Aorta (tissue), 5 donors: ENCODE data around the gene INTS12. TPM values are rescaled to one million over a fixed set of nuclear protein-coding genes. Genes with fewer than 3 reads are reported as not detected.
A peak's percentile ranks its signal among the peaks of the same experiment; 100 is the strongest.

Experiments
- ATAC-seq: fragments of 200-7000 bp; cut with Tn5 transposase; one replicate; pipeline ENCODE4 v1.9.1; 2022; ENCODE audit warnings: moderate library complexity; ENCODE audit not compliant: low FRiP score
- DNase-seq, 2 donors: peaks; one replicate each; pipeline ENCODE4 v3.0.0-alpha.2; 2020
- H3K27ac ChIP-seq, 2 donors: one replicate each; pipeline ENCODE4 v1.5.1; 2013; ENCODE audit warnings: low read length in 2 of 2, mild to moderate bottlenecking in 2 of 2, moderate library complexity in 2 of 2, control low read depth in 1 of 2, inconsistent platforms in 1 of 2, low read depth in 1 of 2
- H3K27me3 ChIP-seq, 2 donors: one replicate each; pipeline ENCODE4 v1.6.1; 2013; ENCODE audit warnings: control low read depth in 1 of 2, low read length in 1 of 2, mild to moderate bottlenecking in 1 of 2, moderate library complexity in 1 of 2; ENCODE audit not compliant: insufficient read depth in 2 of 2, control insufficient read depth in 1 of 2
- H3K36me3 ChIP-seq, 2 donors: one replicate each; pipeline ENCODE4 v1.6.1; 2013; ENCODE audit warnings: control low read depth in 1 of 2, low read length in 1 of 2, mild to moderate bottlenecking in 1 of 2; ENCODE audit not compliant: insufficient read depth in 2 of 2, control insufficient read depth in 1 of 2
- H3K4me1 ChIP-seq, 2 donors: one replicate each; pipeline ENCODE4 v1.6.1; 2013; ENCODE audit warnings: low read length in 2 of 2, control low read depth in 1 of 2, mild to moderate bottlenecking in 1 of 2, moderate library complexity in 1 of 2; ENCODE audit not compliant: insufficient read depth in 2 of 2, control insufficient read depth in 1 of 2
- H3K4me3 ChIP-seq, 2 donors: one replicate each; pipeline ENCODE4 v1.5.1; 2013; ENCODE audit warnings: low read length in 2 of 2, control low read depth in 1 of 2, mild to moderate bottlenecking in 1 of 2
- H3K9me3 ChIP-seq: one replicate; pipeline ENCODE4 v1.6.1; 2013; ENCODE audit warnings: mild to moderate bottlenecking, low read length; ENCODE audit not compliant: control insufficient read depth
- WGBS, 2 donors: extraction: QIAGEN DNeasy Blood & Tissue Kit; methylation state at CpG; one replicate each; pipeline ENCODE4 v1.1.7; 2013; 5-methylcytosine and 5-hydroxymethylcytosine counted together
- intact Hi-C, 2 donors: fragments of 100-400 bp; cut with DNase I; formaldehyde crosslinking; loops; one replicate each; pipeline versions ENCODE4 v1.14.2 to v1.15.0; 2022
- polyA plus RNA-seq, 2 donors: library from polyadenylated mRNA; stranded (reverse); fragments of 200-250 nt; gene quantifications; one replicate each; pipeline ENCODE4 v1.2.3, GENCODE V29; 2013
- total RNA-seq, 2 donors: library from RNA; stranded (reverse); fragmentation: NEBNext Ultra II Directional; extraction: Animal tissue kit (Norgen Biotek cat#: 25700); gene quantifications; one replicate each; pipeline ENCODE4 v1.2.1, GENCODE V29; 2021
- donor health status: healthy with polysubstance abuse.
- donor health status: Bipolar disorder and iron deficiency.
- donor health status: DM: no; HTN: no; CAD: no.
- donor health status: DM: no; HTN: no; CAD: no.
- donor health status: DM: yes; HTN: yes; CAD: no.

Gene INTS12
- total and polyA plus RNA-seq, 4 donors, result 12.4 to 21.4 (median 20.1) TPM

DNA sequence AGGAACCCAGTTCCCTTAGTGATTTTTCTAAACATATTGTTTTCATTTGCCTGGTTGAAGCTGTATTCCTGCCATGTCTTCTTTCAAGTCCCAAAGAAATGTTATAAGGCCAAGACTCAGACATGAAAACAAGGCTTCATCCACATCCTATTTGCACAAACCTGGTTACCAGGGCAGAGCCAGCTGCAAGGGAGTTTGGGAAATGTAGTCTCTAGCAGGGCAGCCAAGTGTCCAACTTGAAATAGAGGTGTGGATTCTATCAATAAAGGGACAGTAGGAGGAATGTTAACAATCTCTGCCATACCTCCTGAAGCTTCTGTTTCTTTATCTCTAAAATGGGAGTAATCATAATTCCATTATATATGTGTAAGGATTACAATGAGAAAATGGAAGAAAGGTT lies 56.6 kb downstream of the INTS12 start:
- H3K4me1 ChIP-seq, result no peaks in the 10 kb centered on the region
- ATAC-seq, result no peak
- no peaks in the 10 kb centered on the region for H3K27me3 ChIP-seq
- intact Hi-C loops, result no loop called here
- H3K36me3 ChIP-seq, result no peaks in the 10 kb centered on the region
- no peak for DNase-seq
- no peaks in the 10 kb centered on the region for H3K9me3 ChIP-seq
- no peak overlapping the region for H3K4me3 ChIP-seq
- no peak overlapping the region for H3K27ac ChIP-seq

DNA sequence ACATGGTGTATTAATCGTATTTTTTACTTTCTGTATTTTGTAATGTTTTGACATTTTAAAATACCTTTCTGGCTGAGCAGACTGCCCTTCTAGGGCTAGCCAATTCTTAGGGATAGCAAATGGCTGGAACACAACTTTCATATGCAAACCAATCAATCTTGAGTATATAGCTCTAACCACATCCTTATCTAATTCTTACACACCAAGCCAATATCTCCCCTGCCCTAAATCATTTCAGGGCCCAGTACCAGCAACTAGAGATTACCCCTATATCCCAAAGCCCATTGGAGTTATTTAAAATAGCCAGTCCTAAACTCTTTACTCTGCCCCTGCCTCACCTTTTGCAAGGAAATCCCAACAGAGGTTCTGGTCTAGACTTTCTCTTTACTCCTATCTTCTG lies 58.3 kb downstream of the INTS12 start:
- WGBS, 2 donors, result 66 to 68% methylated on average over 1 of the region's 1 CpG
- DNase-seq (no peak), ATAC-seq (no peak)
- no peaks in the 10 kb centered on the region for H3K4me1 ChIP-seq
- H3K9me3 ChIP-seq, result no peaks in the 10 kb centered on the region
- intact Hi-C loops, result no loop called here
- H3K27me3 ChIP-seq, result no peaks in the 10 kb centered on the region
- H3K4me3 ChIP-seq, result no peak overlapping the region
- no peaks in the 10 kb centered on the region for H3K36me3 ChIP-seq
- H3K27ac ChIP-seq, result no peak overlapping the region

DNA sequence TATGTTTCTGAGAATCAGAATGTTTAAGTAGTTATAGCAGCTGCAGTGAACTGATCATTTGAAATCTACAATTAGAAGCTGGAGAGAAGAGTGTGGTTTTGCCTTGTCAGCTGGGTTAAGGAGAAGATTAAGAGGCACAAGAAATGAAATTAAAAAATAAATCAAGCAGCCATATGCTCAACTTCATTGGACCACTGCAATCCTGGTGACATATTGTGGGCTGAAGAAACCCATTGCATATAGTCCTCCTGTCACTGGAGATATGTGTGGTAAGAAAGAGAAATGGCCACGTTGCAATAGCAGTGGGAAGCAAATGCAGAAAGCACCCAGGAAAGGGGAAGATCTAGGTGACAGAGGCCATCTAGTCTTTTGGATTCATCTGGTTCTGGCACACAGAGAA lies 63.0 kb downstream of the INTS12 start:
- ATAC-seq, result no peak
- H3K4me3 ChIP-seq, result no peak overlapping the region
- intact Hi-C loops, result no loop called here
- no peak overlapping the region for H3K27ac ChIP-seq
- no peaks in the 10 kb centered on the region for H3K27me3 ChIP-seq
- H3K36me3 ChIP-seq, result no peaks in the 10 kb centered on the region
- no peaks in the 10 kb centered on the region for H3K9me3 ChIP-seq
- no peak for DNase-seq
- 34 to 41% methylated on average over 1 of the region's 1 CpG for WGBS, 2 donors
- H3K4me1 ChIP-seq, result no peaks in the 10 kb centered on the region

DNA sequence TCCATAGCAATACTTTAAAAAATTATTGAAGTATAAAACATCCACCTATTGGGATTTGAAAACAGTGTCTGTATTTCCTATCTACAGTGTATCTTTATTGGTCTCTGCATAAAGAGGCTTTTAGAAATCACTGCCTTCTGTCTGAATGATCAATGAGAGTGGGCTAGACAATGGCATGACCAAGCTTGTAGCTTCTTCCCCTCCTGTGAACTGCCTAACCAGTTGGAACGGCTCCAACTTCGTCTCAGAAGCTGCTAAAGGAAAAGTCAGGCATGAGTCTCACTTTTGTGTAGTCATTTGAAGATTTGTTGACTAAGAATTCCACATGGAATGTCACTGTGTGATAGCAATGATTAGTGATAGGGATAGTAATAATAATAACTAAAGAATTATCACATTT lies 64.2 kb downstream of the INTS12 start:
- Histone ChIP-seq H3K4me3 (no peak overlapping the region), H3K27me3 (no peaks in the 10 kb centered on the region), H3K4me1 (no peaks in the 10 kb centered on the region), H3K27ac (no peak overlapping the region), H3K36me3 (no peaks in the 10 kb centered on the region), H3K9me3 (no peaks in the 10 kb centered on the region)
- intact Hi-C loops, result no loop called here
- ATAC-seq (no peak), DNase-seq (no peak)
- WGBS, 2 donors, result 42 to 44% methylated on average over 2 of the region's 2 CpGs

DNA sequence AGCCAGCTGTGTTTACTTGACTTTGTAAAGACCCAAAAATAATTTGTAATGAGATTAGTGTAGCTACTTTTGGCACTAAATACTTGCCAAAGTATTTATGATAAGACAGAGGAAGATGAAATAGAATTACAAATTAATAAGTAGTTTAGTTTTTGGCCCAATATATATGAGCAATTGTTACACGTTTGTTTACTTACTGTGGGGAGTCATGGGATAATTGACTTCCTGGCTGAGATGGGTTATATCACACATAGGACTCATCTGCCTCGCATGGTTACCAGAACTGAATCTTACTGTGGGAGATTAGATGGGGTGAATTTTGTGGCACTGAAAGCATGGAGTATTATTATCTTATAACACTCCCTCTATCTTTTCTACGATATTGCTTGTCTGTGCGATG lies 66.6 kb downstream of the INTS12 start:
- intact Hi-C loops, result no loop called here
- no peak overlapping the region for H3K4me3 ChIP-seq
- WGBS, 2 donors, result 72 to 81% methylated on average over 4 of the region's 4 CpGs
- H3K4me1 ChIP-seq, result peaks cover 2 to 5% of the 10 kb centered on the region in 2 donors
- no peaks in the 10 kb centered on the region for H3K9me3 ChIP-seq
- no peak overlapping the region for H3K27ac ChIP-seq
- no peak for DNase-seq
- H3K27me3 ChIP-seq, result no peaks in the 10 kb centered on the region
- H3K36me3 ChIP-seq, result no peaks in the 10 kb centered on the region
- no peak for ATAC-seq

DNA sequence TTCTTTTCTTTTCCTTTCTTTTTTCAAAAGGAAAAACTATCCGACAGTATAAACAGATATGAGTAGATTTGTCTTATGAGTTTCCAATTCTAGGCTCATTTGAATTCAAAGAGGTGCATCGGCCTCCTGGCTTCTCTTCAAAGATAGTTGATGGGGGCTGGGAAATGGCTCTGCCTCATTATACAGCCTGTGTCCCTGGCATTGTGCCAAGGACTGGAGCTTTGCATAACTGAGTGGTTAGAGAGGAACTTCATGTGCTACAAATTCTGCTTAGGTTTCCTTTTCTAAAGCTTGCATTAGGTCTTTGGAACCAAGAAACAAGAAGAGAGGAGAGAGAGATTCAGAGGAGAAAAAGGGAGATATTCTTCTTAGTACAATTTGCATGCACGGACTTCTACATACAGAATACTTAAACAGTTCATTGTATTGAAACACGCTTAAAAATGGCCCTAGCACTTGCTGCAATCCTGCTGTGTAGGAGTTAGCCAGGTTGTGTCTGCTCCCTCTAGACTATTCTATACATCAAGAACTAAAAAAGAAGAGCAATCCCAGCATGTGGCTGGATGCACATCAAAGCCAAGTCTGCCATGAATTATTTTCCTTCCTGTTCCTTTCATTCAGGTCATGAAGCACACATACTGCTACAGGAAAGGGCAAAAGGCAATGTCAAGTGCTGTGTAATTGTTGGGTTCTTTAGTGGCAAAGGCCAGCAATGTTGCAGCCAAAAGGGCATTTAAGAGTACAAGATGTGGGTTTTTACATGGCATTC lies 70.9 kb downstream of the INTS12 start:
- DNase-seq, result peak; percentile 78 to 85
- WGBS, 2 donors, result 49 to 55% methylated on average over 4 of the region's 4 CpGs
- no peaks in the 10 kb centered on the region for H3K9me3 ChIP-seq
- H3K27ac ChIP-seq, result no peak overlapping the region
- H3K4me1 ChIP-seq, result peaks cover 4 to 8% of the 10 kb centered on the region in 2 donors
- no peaks in the 10 kb centered on the region for H3K36me3 ChIP-seq
- intact Hi-C loops, result no loop called here
- ATAC-seq, result no peak
- H3K4me3 ChIP-seq, result no peak overlapping the region
- H3K27me3 ChIP-seq, result no peaks in the 10 kb centered on the region

DNA sequence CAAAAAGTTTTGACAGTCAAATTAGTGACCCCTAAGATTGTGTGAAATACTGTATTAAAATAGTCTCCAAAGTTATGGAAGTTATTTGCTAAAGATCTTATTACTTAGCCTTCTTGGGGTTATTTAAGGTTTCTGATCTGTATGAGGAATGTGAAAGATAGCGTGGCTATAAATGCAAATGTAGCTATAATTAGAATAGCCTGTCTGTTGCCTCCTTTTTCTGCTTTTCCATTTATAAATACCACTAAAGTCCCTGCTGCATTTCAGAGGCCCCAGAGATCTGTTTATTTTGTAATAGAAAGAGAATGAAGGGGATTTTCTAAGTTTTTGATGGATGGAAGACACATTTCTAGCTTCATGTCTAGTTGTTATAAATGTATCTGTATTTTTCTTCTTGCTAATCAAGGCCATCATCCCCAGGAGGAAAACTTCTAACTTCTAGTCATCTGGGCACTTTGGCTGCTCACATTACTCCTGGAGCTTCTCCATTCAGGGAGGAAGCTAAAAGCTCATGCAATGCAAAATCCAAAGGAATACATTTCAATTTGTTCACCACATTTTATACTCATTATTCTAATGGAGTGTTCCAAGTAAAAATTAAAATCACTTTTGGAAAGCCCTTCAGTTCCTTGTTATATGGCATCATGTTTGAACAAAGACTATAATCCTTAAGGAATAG lies 73.9 kb downstream of the INTS12 start:
- H3K27ac ChIP-seq, result no peak overlapping the region
- H3K4me3 ChIP-seq, result no peak overlapping the region
- no peak for ATAC-seq
- WGBS, 2 donors, result 0 to 5% methylated on average over 1 of the region's 1 CpG
- DNase-seq, result no peak
- no peaks in the 10 kb centered on the region for H3K9me3 ChIP-seq
- H3K36me3 ChIP-seq, result no peaks in the 10 kb centered on the region
- intact Hi-C loops, result no loop called here
- no peaks in the 10 kb centered on the region for H3K27me3 ChIP-seq
- peaks cover 4 to 8% of the 10 kb centered on the region in 2 donors for H3K4me1 ChIP-seq

DNA sequence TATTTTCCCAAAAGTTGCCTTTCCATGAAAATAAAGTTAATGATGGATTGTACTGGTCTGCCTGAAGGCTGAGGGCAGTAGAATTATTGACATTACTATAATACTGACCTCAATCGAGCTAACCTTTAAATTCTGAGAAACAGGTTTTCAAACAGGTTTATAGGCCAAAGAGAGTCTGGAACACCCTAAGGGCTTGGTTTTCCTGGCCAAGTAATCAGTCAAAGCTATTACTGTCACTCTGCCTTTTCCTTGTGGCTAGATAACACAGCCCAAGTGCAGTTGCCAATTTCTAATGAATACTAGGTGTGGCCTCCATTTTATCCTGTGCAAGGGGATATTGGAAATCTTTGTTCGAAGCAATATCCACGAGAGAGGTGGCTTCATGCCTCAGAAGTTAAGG lies 75.2 kb downstream of the INTS12 start:
- DNase-seq (no peak), ATAC-seq (no peak)
- 55 to 71% methylated on average over 3 of the region's 3 CpGs for WGBS, 2 donors
- Histone ChIP-seq H3K9me3 (no peaks in the 10 kb centered on the region), H3K27ac (no peak overlapping the region), H3K4me3 (no peak overlapping the region), H3K4me1 (peaks cover 4 to 8% of the 10 kb centered on the region in 2 donors), H3K36me3 (no peaks in the 10 kb centered on the region), H3K27me3 (no peaks in the 10 kb centered on the region)
- intact Hi-C loops, result no loop called here
